ENCODE data around the gene CRYGN.

The CRYGN gene

GRCh38 chr7:151386301-151387160, 53.4 kb downstream of the CRYGN start:
- TF ChIP-seq GATA3 (IDR thresholded peaks at IDR 0.05; ENCODE audit: low read depth, low read length) (no peak), GATA2 (IDR thresholded peaks at IDR 0.05; ENCODE audit: low read depth, low read length) (no peak)

- TF ChIP-seq GATA2 (IDR thresholded peaks at IDR 0.05; ENCODE audit: low read depth, low read length) (no peak), GATA3 (IDR thresholded peaks at IDR 0.05; ENCODE audit: low read depth, low read length) (no peak)
Measured at GRCh38 chr7:151385626-151386300, 54.2 kb downstream of the CRYGN start.

GRCh38 chr7:151384776-151385625, 54.9 kb downstream of the CRYGN start:
- TF ChIP-seq GATA3 (IDR thresholded peaks at IDR 0.05; ENCODE audit: low read depth, low read length) (no peak), GATA2 (IDR thresholded peaks at IDR 0.05; ENCODE audit: low read depth, low read length) (no peak)

GRCh38 chr7:151384352-151384697, 55.6 kb downstream of the CRYGN start:
- TF ChIP-seq GATA2 (IDR thresholded peaks at IDR 0.05; ENCODE audit: low read depth, low read length): no peak
- no peak for TF ChIP-seq GATA3 (IDR thresholded peaks at IDR 0.05; ENCODE audit: low read depth, low read length)

- no peak for TF ChIP-seq GATA3 (IDR thresholded peaks at IDR 0.05; ENCODE audit: low read depth, low read length)
- no peak for TF ChIP-seq GATA2 (IDR thresholded peaks at IDR 0.05; ENCODE audit: low read depth, low read length)
Measured at GRCh38 chr7:151383638-151384351, 56.1 kb downstream of the CRYGN start.

GRCh38 chr7:151382079-151382885, 57.7 kb downstream of the CRYGN start:
- TF ChIP-seq GATA2 (IDR thresholded peaks at IDR 0.05; ENCODE audit: low read depth, low read length) (no peak), GATA3 (IDR thresholded peaks at IDR 0.05; ENCODE audit: low read depth, low read length) (no peak)

- TF ChIP-seq GATA3 (IDR thresholded peaks at IDR 0.05; ENCODE audit: low read depth, low read length) (no peak), GATA2 (IDR thresholded peaks at IDR 0.05; ENCODE audit: low read depth, low read length) (no peak)
Measured at GRCh38 chr7:151381348-151382078, 58.4 kb downstream of the CRYGN start.

GRCh38 chr7:151381098-151381347, 58.9 kb downstream of the CRYGN start:
- TF ChIP-seq GATA3 (IDR thresholded peaks at IDR 0.05; ENCODE audit: low read depth, low read length): no peak
- TF ChIP-seq GATA2 (IDR thresholded peaks at IDR 0.05; ENCODE audit: low read depth, low read length): no peak

- TF ChIP-seq GATA3 (IDR thresholded peaks at IDR 0.05; ENCODE audit: low read depth, low read length): no peak
- no peak for TF ChIP-seq GATA2 (IDR thresholded peaks at IDR 0.05; ENCODE audit: low read depth, low read length)
Measured at GRCh38 chr7:151380199-151381097, 59.5 kb downstream of the CRYGN start.

- TF ChIP-seq GATA3 (IDR thresholded peaks at IDR 0.05; ENCODE audit: low read depth, low read length) (no peak), GATA2 (IDR thresholded peaks at IDR 0.05; ENCODE audit: low read depth, low read length) (no peak)
Measured at GRCh38 chr7:151379534-151380198, 60.3 kb downstream of the CRYGN start.

GRCh38 chr7:151379193-151379520, 60.8 kb downstream of the CRYGN start:
- no peak for TF ChIP-seq GATA2 (IDR thresholded peaks at IDR 0.05; ENCODE audit: low read depth, low read length)
- no peak for TF ChIP-seq GATA3 (IDR thresholded peaks at IDR 0.05; ENCODE audit: low read depth, low read length)

Data from SH-SY5Y (cell line).